GM19452 (cell line): ENCODE data around the gene EPHX1.
A peak's percentile ranks its signal among the peaks of the same experiment; 100 is the strongest.
"Not testable (repeated sequence)": the region's sequence is repeated elsewhere in the genome, so short reads cannot be mapped to it uniquely, and the experiment has no call there.

Experiments
- ATAC-seq: cut with Tn5 transposase; IDR thresholded peaks from one replicate; pipeline ENCODE4 v1.9.1; 2021; ENCODE audit not compliant: unreplicated experiment

Gene EPHX1

DNA sequence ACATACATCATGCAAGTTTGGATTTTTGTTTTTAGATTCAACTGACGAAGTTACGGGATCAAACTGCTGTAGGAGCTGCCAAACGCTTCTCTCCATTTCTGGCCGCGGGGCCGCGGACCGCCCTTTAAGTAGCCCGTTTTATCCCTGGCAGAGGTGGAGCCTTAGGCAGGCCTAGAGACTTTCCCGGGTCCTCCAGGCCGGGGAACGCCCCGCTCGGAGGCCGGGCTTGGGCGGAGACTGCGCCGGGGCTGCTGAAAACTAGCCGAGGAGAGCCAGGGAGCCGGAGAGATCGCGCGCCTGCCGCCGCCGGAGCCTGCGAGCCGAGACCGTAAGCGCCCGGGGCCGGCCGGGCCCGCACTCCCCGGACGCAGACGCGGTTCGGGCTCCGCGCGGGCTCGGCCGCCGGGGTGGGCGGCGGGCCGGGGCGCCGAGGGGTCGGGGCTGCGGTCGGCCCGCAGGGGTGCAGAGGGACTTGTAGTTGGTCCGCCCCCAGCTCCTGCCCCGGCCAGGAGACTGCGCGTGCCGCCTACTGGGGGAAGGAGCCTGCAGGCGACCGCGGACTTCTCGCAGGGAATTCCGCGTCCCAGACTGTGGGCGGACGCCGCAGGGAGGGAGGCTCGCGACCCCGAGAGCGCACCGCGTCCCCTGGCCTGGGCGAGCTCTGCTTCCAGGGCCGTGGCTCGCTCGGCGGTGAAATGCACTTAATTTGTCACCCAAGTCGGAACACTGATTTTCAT, at the start of gene EPHX1:
EPHX1 (plus strand) TSS at position 283 of the 737 bp plus-strand sequence. CDS start 18,606 bp downstream, outside the sequence.
- ATAC-seq = peak; percentile 97

DNA sequence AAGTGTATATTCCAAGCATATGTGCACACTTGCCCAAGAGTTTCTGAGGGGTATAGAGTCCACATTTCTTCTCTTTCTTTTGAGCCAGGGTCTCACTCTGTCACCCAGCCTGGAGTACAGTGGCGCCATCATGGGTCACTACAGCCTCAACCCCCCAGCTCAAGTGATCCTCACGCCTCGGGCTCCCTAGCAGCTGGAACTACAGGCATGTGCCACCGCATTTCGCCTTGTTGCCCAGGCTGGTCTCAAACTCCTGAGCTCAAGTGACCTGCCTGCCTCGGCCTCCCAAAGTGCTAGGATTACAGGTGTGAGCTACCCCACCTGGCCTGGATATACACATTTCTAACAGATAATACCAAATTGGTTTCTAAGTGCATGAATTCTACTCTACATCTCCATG, 49.4 kb upstream of the EPHX1 start:
- ATAC-seq = no peak

DNA sequence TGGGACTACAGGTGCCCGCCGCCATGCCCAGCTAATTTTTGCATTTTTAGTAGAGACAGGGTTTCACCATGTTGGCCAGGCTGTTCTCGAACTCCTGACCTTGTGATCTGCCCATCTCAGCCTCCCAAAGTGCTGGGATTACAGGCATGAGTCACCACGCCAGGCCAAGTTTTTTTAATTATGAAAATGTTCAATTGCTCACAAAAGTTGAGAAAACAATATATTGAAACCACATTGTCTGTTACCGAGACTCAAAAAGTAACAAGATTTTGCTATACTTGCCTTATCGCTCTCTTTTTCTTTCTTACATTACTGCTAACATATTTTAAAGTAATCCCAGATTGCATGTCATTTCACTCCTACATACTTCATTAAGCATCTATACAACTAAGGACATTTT, 48.5 kb upstream of the EPHX1 start:
- ATAC-seq = not testable (repeated sequence)

DNA sequence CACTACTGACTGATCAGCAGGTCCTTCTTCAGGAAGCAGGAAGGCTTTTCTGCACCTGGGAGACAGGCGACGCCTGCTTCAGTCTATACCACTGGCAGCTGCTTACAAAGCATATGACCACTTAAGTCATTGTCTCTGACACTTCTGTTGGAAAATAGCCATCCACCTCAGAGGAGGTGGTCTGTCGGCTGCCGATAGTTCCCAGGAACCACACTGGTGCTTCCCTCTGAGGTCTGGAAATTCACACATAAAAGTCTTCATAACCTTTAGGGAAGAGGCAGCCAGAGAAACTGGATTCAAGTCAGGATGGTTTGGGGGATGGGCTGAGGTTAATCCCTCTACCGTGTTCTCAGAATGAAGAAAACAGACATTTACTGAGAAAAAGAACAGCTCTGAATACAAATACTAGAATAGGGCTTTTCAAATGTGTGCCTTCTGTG, 47.9 kb upstream of the EPHX1 start:
- ATAC-seq = no peak

DNA sequence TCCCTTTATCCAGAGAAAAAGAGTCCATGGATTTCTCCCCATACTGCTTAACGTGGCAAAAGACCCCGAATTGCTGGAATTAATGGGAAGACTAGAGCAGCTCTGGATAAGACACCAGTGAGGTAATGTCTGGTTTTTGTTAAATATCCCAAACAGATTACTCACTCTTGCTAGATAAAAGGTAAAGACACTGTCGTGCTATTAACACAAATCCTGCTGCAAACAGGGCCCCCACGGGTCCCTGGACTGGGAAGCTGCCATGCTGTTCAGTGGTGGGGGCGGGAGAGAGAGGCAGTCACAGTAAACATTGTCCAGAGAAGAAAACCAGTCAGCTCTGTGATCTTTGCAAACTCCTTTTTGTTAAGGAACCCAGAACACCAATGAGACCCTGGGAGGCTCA, 47.5 kb upstream of the EPHX1 start:
- ATAC-seq = no peak

DNA sequence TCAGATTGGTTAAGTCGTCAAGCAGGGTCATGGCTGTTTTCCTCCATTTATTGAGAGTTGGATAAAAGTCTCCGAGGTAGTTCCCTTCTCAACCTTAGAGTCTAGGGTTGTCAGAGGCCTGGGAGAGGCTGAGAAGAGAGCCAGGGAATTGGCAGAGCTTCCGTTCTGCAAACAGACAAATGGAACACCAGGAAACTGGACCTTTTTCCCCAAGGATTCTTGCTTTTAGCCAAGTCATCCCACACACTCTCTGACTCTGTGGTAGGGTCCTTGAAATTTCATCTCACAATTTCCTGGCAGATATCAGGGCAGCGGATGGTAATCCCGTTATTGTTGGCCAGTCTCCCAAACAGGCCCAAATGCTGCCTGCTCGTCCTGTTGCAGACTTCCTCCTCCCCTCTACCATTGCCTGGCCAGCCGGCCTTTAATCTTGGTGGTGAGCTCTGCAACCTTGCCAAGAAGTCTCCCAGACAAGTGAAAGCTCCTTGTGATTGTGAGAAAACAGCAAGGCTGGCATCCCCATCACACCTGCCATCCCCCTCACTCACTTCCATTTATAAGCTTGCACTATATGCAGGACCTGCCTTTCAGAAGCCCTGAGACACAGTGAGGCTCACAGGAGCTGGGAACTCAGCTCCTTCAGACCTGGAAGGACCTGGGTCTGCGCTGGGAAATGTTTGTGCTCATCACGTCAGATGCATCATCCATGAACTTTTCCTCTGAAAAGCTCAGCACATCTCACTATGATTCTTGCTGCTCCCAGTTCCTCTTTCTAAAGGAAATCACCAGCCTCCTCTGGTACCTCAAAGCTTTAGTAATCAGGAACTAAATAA, 46.0 kb upstream of the EPHX1 start:
- no peak for ATAC-seq

DNA sequence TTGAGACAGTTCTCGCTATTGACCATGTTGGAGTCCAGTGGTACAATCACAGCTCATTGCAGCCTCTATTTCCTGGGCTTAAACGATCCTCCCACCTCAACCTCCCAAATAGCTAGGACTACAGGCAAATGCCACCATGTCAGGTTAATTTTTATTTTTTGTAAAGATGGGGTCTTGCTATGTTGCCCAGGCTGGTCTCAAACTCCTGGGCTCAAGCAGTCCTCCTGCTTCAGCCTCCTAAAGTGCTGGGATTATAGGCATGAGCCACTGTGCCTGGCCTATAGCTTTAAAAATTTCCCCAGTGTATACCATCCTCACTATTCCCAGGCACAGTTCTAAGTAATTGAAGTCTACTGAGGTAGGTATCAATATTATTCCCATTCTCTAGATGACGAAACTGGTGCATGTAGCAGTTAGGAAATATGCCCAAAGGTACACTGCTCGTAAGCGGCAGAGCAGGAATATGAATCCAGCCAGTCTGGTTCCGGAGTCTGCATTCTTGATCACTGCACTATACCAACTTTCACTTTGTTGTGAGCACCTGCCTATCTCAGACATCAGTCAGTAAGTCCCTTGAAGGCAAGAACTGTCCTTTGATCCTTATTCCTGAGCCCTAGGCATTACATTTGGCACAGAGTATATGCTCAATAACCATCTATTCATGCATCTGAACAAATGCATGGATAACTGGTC, 43.8 kb upstream of the EPHX1 start:
- no peak for ATAC-seq

DNA sequence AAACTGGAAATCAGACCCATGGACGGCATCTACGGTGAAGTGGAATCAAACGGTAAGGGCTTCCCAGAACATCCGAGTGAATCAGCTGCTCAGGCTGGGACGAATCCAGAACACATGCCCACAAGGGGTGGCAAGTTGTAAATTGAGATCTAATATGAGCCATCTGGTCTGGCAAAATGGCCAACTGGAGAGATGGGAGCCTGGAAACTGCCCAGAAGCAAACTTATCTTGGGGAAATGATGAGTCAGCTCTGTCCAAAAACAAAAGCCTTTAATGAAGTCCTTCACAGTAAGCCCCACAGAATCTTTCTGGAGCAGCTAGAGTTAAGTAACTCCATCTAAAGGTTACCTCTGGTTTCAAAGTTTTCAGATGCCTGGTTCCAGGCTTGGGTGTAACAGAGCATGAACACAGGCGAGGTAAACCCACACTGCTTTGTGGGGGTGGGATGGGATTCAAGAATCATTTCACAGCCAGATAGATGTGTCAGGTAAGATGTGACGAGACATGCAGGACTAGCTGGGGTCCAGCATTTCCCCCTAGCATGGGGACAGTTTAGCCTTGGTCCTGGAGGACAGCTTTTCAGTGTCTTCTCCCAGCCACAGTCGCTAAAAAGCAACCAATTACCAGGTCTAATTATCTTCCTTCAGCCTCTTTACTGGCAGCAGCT, 42.8 kb upstream of the EPHX1 start:
- no peak for ATAC-seq

DNA sequence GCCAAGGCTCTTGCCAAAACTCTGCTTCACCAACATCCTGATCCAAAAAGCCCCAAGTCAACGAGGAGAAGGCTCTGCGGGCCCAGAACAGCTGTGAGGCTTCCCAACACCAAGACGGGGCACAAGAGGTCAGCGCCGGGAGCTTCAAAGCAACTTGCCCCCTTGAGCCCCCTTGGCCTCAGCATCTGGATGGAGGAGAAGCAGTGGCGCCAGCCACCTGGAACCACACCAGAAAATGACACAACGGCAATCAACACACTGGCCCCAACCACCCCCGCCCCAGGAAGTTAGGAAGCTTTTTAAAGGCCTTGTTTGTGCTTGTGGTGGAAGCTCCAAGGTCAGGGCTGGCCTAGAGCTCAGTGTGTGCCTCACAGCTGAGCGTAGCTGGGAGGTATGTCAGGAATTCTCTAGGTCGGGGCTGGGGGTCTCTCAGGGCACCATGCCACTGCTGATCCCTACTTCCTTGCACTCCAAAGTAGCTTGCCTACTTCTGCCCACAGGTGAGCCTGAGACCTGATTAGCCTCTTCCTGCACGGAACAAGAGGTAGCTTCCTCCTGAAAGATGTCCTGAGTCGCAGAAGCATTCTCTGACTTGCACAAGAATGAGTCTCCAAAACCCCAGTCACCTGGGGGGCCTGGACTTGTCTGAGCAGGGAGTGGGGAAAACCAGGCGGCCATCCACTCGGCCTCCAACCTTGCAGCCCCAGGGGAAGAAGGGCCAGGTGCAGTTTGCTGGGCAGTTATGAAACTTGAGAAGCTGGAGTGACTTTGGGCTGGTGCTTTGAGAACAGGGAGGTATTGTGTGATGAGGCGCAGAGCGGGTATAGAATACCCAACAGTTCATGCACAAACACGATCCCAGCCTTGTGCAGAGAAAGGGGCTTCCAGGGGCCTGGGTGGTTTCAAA, 42.0 kb upstream of the EPHX1 start:
- no peak for ATAC-seq

DNA sequence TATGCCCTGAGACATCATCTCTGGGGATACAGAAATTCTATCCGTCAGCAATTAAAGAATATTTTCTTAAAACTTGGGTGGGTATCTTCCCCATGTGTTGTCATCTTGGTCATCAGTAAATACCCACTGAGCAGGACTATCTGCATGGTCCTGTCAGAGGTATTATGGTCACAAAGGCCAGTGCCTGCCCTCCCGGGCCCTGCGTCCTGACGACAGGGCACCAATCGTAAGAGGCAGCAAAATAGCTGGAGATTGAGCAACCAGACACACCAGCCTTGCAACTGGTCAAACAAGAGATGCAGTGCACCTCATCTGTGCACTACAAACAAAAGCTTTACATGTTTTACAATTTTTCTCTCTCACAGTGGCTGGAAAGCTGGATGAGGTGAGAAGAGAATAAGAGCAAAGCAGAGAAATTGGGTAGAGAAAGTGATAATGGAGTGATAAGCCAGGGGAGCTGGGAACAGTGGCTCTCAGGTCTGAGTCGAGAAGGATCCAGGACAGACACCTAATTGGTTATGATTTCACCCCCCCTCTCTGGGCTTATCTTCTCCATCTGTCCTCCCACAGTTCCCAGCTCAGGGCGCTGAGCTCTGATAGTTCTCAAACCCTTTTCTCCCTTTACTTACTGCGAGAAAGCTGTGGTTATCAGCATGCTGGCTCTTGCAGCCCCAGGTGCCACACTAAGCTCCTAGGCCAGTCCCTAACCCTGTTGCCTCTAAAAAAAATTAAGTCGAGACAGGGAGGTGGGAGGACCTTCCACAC, 41.1 kb upstream of the EPHX1 start:
- no peak for ATAC-seq

DNA sequence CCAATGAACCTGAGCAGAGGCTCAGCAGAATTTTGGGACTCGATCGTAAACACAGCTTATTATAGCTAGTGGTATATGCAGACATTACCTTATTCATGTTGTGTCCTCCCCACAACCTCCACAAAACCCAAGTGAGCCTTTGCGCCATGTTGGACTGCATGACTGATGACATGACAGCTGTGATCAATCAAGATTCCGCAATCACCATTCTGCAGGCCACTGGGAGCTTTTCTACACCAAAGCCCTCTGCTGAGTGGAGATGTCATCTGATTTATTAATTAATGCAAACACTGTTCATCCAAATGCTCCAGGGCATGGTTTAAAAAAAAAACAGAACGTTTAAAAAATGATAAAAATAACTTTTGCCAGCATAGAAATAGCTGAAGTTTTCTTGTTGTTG, 40.2 kb upstream of the EPHX1 start:
- no peak for ATAC-seq

DNA sequence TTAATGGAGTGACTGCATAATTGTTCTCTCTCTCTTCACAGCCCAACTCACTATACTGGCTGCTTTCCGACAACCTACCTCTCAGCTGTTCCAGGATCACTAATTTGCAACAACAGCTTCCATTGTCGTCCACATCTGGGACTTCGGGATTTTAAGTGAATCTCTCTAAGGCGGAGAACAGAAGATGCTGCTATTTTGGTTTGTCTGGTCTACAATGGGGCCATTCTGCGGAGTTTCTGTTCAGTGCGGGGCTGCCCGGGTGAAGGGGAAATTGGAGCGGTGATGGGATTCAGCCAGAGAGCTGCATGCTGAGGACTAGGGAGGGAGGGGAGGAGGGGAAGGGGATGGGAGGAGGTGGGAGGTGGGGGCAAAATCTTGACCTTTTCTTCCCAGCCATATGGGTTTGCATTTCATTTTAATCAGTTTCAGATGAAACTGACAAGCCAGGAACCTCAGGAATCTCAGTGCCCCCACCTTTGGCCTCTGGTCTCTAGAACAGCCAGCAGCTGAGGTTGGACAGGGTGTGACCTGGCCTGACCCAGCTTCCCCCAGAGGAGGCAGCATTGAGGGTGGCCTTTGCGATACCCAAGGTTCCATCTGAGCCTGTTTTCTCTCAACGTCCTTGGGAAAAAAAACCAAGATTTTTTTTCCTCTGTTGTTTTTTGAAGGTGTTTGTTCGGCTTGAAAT, 39.2 kb upstream of the EPHX1 start:
- no peak for ATAC-seq

DNA sequence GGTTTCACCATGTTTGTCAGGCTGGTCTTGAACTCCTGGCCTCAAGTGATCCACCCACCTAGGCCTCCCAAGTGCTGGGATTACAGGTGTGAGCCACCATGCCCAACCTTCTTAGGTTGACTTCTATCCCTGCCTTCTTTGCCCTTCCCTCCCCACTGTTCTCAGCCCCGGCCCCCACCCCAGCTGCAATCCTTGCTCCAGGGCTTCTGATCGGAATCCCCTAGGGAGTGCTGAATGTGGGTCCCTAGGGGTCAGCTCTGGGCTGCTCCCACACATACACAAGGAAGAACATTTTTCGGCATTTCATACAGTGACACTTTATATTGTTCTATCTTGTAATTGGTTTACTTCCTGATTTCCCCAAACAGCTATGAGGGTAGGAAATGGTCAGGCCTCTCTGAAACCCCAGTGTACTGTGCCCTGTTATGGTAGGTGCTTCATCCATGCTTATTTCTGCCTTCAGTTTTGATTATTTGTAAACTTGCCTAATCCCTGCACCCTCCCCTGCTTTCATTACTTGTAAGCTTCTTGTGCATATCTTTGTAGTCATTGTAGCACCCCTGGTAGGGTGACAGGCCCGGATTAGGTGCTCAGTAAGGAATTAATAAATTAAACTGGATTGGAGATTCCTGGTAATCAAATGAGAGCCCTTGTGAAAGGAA, 38.1 kb upstream of the EPHX1 start:
- ATAC-seq = peak; percentile 7

DNA sequence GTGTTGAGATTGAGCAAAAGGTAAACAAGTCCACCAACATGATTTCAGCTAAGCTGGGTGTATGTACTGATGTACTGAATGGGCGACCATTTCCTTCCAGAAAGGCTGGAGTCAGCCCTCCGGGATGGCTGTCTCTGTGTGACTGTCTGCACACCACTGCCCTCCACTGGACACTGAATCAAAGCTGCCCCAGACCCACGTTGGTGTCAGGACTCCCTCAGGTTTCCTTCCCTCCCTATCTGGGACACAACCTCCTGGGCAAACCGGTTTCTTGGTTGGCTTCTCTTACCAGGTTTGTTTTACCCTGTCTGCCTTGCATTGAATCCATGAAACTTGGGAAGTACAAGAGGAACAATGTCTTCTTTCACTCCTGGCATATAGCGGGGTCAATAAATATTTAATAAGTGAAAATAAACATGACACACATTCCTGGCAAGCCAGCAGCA, 37.6 kb upstream of the EPHX1 start:
- ATAC-seq = peak; percentile 54

DNA sequence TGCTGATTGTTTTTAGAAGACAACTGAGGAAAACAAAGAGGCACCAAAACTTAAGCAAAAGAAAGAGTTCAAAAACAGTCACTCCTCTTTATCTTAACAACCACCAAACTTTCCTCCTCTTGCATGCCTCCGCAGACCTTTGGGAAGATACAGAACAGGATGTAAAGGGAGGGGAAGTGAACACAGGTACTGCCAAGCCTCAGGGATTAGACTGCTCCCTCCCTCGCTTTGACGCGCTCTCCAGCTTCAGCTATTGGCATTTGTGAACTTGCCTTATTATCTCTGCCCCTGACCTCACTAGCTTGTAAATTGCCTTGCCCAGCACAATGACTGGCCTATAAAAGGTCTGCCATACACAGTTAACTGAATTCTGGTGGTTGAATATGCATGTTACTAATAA, 37.1 kb upstream of the EPHX1 start:
- ATAC-seq = no peak

DNA sequence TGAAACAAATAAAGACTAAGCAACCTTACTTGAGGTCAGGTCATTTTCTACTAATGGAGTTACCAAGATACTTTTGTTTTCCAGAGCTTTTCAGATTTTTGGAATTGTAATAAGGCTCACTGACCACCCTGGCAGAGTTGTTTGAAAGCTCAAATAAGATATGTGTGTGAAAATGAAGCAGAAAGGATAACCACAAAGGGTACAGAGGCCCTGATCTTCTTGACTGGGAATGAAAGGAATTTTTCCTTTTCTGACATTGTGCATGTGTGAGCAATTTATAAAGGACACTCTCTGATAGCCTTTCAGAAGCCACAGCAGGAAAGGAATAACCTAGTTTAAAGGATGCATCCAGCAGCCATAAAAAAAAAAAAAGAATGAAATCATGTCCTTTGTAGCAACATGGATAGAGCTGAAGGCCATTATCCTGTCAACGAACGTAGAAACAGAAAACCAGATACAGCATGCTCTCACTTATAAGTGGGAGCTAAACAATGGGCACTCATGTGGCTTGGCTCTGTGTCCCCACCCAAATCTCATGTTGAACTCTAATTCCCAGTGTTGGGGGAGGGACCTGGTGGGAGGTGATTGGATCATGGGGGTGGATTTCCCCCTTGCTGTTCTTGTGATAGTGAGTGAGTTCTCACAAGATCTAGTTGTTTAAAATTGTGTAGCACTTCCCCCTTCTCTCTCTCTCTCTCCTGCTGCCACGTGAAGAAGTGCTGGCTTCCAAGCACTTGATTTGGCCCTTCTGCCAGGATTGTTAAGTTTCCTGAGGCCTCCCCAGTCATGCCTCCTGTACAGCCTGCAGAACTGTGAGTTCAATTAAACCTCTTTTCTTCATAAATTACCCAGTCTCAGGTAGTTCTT, 35.4 kb upstream of the EPHX1 start:
- ATAC-seq = no peak

DNA sequence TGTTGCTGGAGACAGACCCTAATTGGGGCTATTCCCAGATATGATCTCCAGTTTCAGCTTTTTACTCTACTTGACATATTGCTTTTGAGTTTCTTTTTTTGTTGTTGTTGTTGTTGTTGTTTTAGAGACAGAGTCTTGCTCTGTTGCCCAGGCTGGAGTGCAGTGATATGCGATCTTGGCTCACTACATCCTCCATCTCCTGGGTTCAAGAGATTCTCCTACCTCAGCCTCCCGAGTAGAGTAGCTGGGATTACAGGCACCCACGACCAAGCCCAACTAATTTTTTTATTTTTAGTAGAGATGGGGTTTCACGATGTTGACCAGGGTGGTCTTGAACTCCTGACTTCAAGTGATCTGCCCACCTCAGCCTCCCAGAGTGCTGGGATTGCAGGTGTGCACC, 33.6 kb upstream of the EPHX1 start:
- ATAC-seq = no peak
